OCI-LY7 (cell line): ENCODE measurements around the gene MYL6. TPM values are rescaled to one million over a fixed set of nuclear protein-coding genes. Genes with fewer than 3 reads are reported as not detected.

Experiments
- BruUV-seq: library from RNA; stranded (reverse); fragments of 400-500 nt; replicated peaks from 2 replicates; lab custom pipeline; 2021; lab: Mats Ljungman, UMichigan
- CTCF ChIA-PET: fragments of 300-600 bp; sonication (Branson Sonifier 250); formaldehyde crosslinking; loops from one replicate; lab custom pipeline; 2022; ENCODE audit warnings: antibody characterized with exemption; ENCODE audit not compliant: unreplicated experiment; lab: Charles Lee
- POLR2A ChIA-PET: fragments of 300-600 bp; sonication (Branson Sonifier 250); formaldehyde crosslinking; loops from one replicate; lab custom pipeline; 2022; ENCODE audit warnings: antibody characterized with exemption; lab: Charles Lee
- DNase-seq: peaks from one replicate; pipeline ENCODE4 v3.0.0-alpha.2; 2015; ENCODE audit warnings: low spot score
- H2AFZ ChIP-seq: fragments of 200-600 bp; sonication (generic), shearing (Covaris generic); 2 replicates; pipeline ENCODE4 v1.6.1; 2014; ENCODE audit warnings: mild to moderate bottlenecking, antibody characterized with exemption, low read length, moderate library complexity
- H3K27ac ChIP-seq: fragments of 200-600 bp; sonication (generic); 2 replicates; pipeline ENCODE4 v1.5.1; 2014; ENCODE audit warnings: mixed run types, low read depth, mild to moderate bottlenecking, moderate library complexity, low read length, inconsistent platforms; ENCODE audit not compliant: poor library complexity, severe bottlenecking
- H3K36me3 ChIP-seq: fragments of 200-600 bp; sonication (generic); 2 replicates; pipeline ENCODE4 v1.6.1; 2014; ENCODE audit warnings: mild to moderate bottlenecking, antibody characterized with exemption, low read length, moderate library complexity, mixed read lengths; ENCODE audit not compliant: insufficient read depth
- H3K4me1 ChIP-seq: fragments of 200-600 bp; sonication (generic); 2 replicates; pipeline ENCODE4 v1.5.1; 2014; ENCODE audit warnings: mild to moderate bottlenecking, low read length; ENCODE audit not compliant: insufficient read depth, poor library complexity, severe bottlenecking
- H3K4me2 ChIP-seq: fragments of 200-600 bp; sonication (generic); 2 replicates; pipeline ENCODE4 v1.6.1; 2014; ENCODE audit warnings: mild to moderate bottlenecking, low read length
- H3K4me3 ChIP-seq: fragments of 200-600 bp; sonication (generic); 2 replicates; pipeline ENCODE4 v1.5.1; 2014; ENCODE audit warnings: mild to moderate bottlenecking, low read depth, low read length; ENCODE audit not compliant: poor library complexity, severe bottlenecking
- H3K79me2 ChIP-seq: fragments of 200-600 bp; sonication (generic); 2 replicates; pipeline ENCODE4 v1.6.1; 2016; ENCODE audit warnings: low read depth, mild to moderate bottlenecking, low read length, moderate library complexity, mixed read lengths; ENCODE audit not compliant: insufficient read depth
- H3K9me2 ChIP-seq: fragments of 200-600 bp; sonication (generic); 2 replicates; pipeline ENCODE4 v1.6.1; 2016; ENCODE audit warnings: mild to moderate bottlenecking, low read length, mixed read lengths; ENCODE audit not compliant: insufficient read depth
- H3K9me3 ChIP-seq: fragments of 200-600 bp; sonication (generic); 2 replicates; pipeline ENCODE4 v1.6.1; 2014; ENCODE audit warnings: mild to moderate bottlenecking, mixed run types, low read length, mixed read lengths
- H4K20me1 ChIP-seq: fragments of 200-600 bp; sonication (generic); 2 replicates; pipeline ENCODE4 v1.6.1; 2014; ENCODE audit warnings: mild to moderate bottlenecking, antibody characterized with exemption, low read length, moderate library complexity, mixed read lengths; ENCODE audit not compliant: insufficient read depth
- CTCF ChIP-seq: fragments of 200-600 bp; sonication (generic); conservative IDR thresholded peaks from 2 replicates; pipeline ENCODE4 v1.5.1; 2014; ENCODE audit warnings: mild to moderate bottlenecking, antibody characterized with exemption, low read length, moderate library complexity, mixed read lengths
- EZH2phosphoT487 ChIP-seq: fragments of 200-600 bp; sonication (generic); IDR thresholded peaks from 2 replicates; pipeline ENCODE4 v1.6.1; 2018; ENCODE audit warnings: low read depth, borderline replicate concordance, mild to moderate bottlenecking, mixed run types, antibody characterized with exemption, low read length, moderate library complexity, mixed read lengths
- intact Hi-C: fragments of 100-400 bp; cut with micrococcal nuclease; formaldehyde crosslinking; loops from one replicate; pipeline ENCODE4 v1.10.0; 2022; ENCODE audit not compliant: unreplicated experiment
- total RNA-seq, 2 experiments: library from RNA; depleted of rRNA in 1 of 2; stranded (reverse); fragments of >200 nt in 1 of 2; shearing (Covaris generic) in 1 of 2; gene quantifications; 2 replicates each; pipeline ENCODE4 v1.2.3, GENCODE V29; 2014 to 2022

Gene MYL6
- total RNA-seq, 2 experiments from 2014 or later, result 468 to 574 TPM

GRCh38 chr12:56153678-56154065 lies 4.5 kb upstream of the MYL6 start:
- Histone ChIP-seq H3K79me2 (peaks cover 17% of the 10 kb centered on the region), H3K36me3 (peaks cover 14% of the 10 kb centered on the region; the same call in 1 of the 2 replicates), H3K9me2 (no peaks in the 10 kb centered on the region), H4K20me1 (no peaks in the 10 kb centered on the region), H3K4me1 (peaks cover 36% of the 10 kb centered on the region), H2AFZ (no peak overlapping the region), H3K4me2 (peak overlapping the region; percentile 95), H3K27ac (peak overlapping the region; percentile 27), H3K4me3 (peak overlapping the region; percentile 77), H3K9me3 (no peaks in the 10 kb centered on the region)
- intact Hi-C loops, result no loop called here
- TF ChIP-seq EZH2phosphoT487, result no peak
- TF ChIP-seq CTCF, result no peak
- no TSS peak for BruUV-seq
- ChIA-PET POLR2A (interaction anchor here (1.0 to 1.4 kb wide), 2 partner anchors 26 to 37 kb away, joined by 3 to 4 read pairs; partner anchors contain the start of gene ESYT1), CTCF (no interaction called here)
- no peak for DNase-seq

DNA sequence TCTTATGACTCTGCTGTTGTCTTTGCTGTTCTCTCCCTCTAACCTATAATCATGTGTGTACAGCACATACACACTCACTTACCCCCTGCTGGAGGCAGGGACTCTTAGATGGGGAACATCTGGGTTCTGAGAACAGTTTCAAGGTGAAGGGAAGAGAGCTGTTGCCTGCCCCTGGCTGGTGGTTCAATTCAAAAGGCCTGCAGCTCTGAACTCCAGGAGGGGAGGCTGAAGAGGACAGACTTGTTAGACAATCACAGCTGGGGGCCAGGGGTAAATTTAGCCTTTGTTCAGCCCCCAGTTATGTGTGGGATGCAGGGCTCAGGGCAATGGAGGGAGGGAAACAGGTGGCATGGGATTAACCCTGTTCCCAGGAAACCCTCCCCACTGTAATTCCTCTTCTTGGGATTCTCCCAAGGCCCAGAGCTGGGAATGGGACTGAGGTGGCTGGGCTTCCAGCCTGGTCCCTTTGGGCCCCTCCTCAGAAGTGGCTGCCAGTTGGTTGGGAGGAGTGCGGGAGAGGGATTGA lies 3.9 kb upstream of the MYL6 start:
- no peak for TF ChIP-seq CTCF
- TF ChIP-seq EZH2phosphoT487, result no peak

GRCh38 chr12:56154818-56155217 lies 3.3 kb upstream of the MYL6 start:
- TF ChIP-seq EZH2phosphoT487, result no peak
- TF ChIP-seq CTCF, result no peak
- POLR2A ChIA-PET, result interaction anchor here (0.5 to 1.4 kb wide), 3 partner anchors 27 to 413 kb away, joined by 3 to 4 read pairs (median 3); partner anchors contain the start of gene ESYT1
- no TSS peak for BruUV-seq

More for the DNA sequence above, 3.9 kb upstream of the MYL6 start:
- peak; percentile 39 for DNase-seq
- H3K4me1 ChIP-seq, result peaks cover 38% of the 10 kb centered on the region
- H3K4me3 ChIP-seq, result no peak overlapping the region
- peaks cover 23% of the 10 kb centered on the region for H3K79me2 ChIP-seq
- intact Hi-C loops, result no loop called here
- CTCF ChIA-PET, result no interaction called here
- no peak overlapping the region for H2AFZ ChIP-seq
- POLR2A ChIA-PET, result interaction anchor here (0.5 to 1.4 kb wide), 3 partner anchors 26 to 414 kb away, joined by 3 to 4 read pairs (median 3); partner anchors contain the start of gene ESYT1
- H3K36me3 ChIP-seq, result peaks cover 21% of the 10 kb centered on the region; the same call in 1 of the 2 replicates
- no peaks in the 10 kb centered on the region for H3K9me3 ChIP-seq
- H4K20me1 ChIP-seq, result no peaks in the 10 kb centered on the region
- no peaks in the 10 kb centered on the region for H3K9me2 ChIP-seq
- peak overlapping the region; percentile 95 for H3K4me2 ChIP-seq
- BruUV-seq, result no TSS peak
- H3K27ac ChIP-seq, result peak overlapping the region; percentile 27

More at GRCh38 chr12:56154818-56155217, 3.3 kb upstream of the MYL6 start:
- H4K20me1 ChIP-seq, result peaks cover 3% of the 10 kb centered on the region; the same call in 1 of the 2 replicates
- H3K27ac ChIP-seq, result no peak overlapping the region
- CTCF ChIA-PET, result no interaction called here
- no peak overlapping the region for H3K4me3 ChIP-seq
- peaks cover 43% of the 10 kb centered on the region for H3K4me1 ChIP-seq
- no peaks in the 10 kb centered on the region for H3K9me3 ChIP-seq
- intact Hi-C loops, result no loop called here
- H3K4me2 ChIP-seq, result 0 out of 2 replicates have a peak overlapping the region, but pooled peaks have one; percentile 95
- no peak overlapping the region for H2AFZ ChIP-seq
- no peak for DNase-seq
- no peaks in the 10 kb centered on the region for H3K9me2 ChIP-seq
- peaks cover 21% of the 10 kb centered on the region for H3K36me3 ChIP-seq
- peaks cover 28% of the 10 kb centered on the region for H3K79me2 ChIP-seq
